NB4 (cell line): Measurements from ENCODE around the gene STEAP4.

Source experiments
- CTCF ChIP-seq: IDR thresholded peaks from one replicate; pipeline ENCODE4 v1.5.1; 2012; ENCODE audit warnings: low read depth, low read length
- MYC ChIP-seq: IDR thresholded peaks from 2 replicates; pipeline ENCODE4 v1.6.1; 2011; ENCODE audit warnings: low read depth, low read length
- POLR2A ChIP-seq: IDR thresholded peaks from 2 replicates; pipeline ENCODE4 v1.6.1; 2011; ENCODE audit warnings: mild to moderate bottlenecking; ENCODE audit not compliant: insufficient read length; ENCODE audit errors: extremely low read depth
- TF ChIP-seq, protein P1 (sequence below): IDR thresholded peaks from 2 replicates; pipeline ENCODE4 v1.6.1; 2011; ENCODE audit warnings: low read depth, low read length

DNA sequence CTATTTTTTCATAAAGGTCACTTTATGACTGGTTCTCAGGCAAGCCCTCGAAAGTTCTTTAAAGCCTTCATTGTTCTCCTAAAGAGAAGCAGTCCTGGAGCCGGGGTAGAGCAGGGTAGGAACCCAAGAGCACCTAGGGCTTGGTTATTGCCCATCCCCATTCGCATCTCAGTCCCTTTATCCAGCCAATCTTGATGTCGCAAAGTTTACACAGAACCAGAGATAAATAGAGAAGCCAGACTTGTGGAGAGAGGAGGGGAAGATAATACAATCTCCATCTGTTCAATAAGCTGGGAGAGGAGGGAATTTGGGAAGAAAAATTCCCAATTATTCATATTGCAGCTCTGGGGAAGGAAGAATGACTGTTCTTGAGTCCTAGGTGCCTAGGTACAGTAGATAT lies 80.5 kb downstream of the STEAP4 start:
- no peak for TF ChIP-seq CTCF
- no peak for TF ChIP-seq POLR2A
- no peak for TF ChIP-seq MYC
- TF ChIP-seq, protein P1, sequence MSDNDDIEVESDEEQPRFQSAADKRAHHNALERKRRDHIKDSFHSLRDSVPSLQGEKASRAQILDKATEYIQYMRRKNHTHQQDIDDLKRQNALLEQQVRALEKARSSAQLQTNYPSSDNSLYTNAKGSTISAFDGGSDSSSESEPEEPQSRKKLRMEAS, result no peak
